Neural crest cell (in vitro differentiated cells): Measurements from ENCODE around the gene PGM1. TPM values are rescaled to one million over a fixed set of nuclear protein-coding genes. Genes with fewer than 3 reads are reported as not detected.

Source experiments
- DNase-seq: peaks from one replicate; pipeline ENCODE4 v3.0.0; 2021; ENCODE audit warnings: low read depth, mixed read lengths, low spot score
- H3K27ac Mint-ChIP-seq: one replicate; pipeline ENCODE4 v1.8.0; 2021; ENCODE audit warnings: mild to moderate bottlenecking, mixed read lengths; ENCODE audit not compliant: unreplicated experiment
- H3K27me3 Mint-ChIP-seq: 2 replicates; pipeline ENCODE4 v1.8.0; 2021; ENCODE audit warnings: low read depth, mild to moderate bottlenecking, mixed read lengths
- H3K36me3 Mint-ChIP-seq: 2 replicates; pipeline ENCODE4 v1.8.0; 2021; ENCODE audit warnings: low read depth, mild to moderate bottlenecking, mixed read lengths
- H3K4me1 Mint-ChIP-seq: 2 replicates; pipeline ENCODE4 v1.8.0; 2021; ENCODE audit warnings: mixed read lengths
- H3K4me3 Mint-ChIP-seq: one replicate; pipeline ENCODE4 v1.8.0; 2021; ENCODE audit warnings: mild to moderate bottlenecking, mixed read lengths
- H3K9me3 Mint-ChIP-seq: 2 replicates; pipeline ENCODE4 v1.8.0; 2021; ENCODE audit warnings: mixed read lengths
- total RNA-seq: library from RNA; stranded (reverse); gene quantifications from 2 replicates; pipeline ENCODE4 v1.2.1, GENCODE V29; 2021
- TF ChIP-seq, protein P1 (sequence below): fragments of 200-600 bp; sonication (generic); conservative IDR thresholded peaks from 2 replicates; pipeline ENCODE4 v1.5.0; 2021; ENCODE audit warnings: antibody characterized with exemption, mild to moderate bottlenecking

The PGM1 gene
- total RNA-seq, 1 donor from 2014 or later, result 35.3 TPM

DNA sequence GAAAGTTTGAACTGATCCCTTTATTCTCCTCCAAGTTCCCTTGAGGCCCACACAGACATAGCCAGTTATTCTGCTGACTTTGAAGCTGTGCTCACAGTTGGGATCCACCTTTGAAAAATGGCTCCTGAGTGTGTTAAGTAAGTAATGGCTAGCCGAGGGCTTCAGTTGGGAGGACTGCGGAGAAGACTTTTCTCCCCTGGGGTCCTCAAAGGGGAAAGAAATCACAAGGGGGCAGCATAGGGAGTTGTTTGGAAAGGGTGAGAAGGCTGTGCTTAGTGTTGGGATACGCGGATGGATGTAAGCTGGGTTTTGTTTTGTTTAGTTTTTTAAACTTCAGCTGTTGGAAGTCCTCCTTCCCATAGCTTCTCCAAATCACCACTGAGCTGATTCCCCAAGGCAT lies 8.3 kb downstream of the PGM1 start:
- no peak for DNase-seq
- peaks cover 5% of the 10 kb centered on the region for H3K4me1 Mint-ChIP-seq
- no peaks in the 10 kb centered on the region for H3K27me3 Mint-ChIP-seq
- no peak overlapping the region for H3K4me3 Mint-ChIP-seq
- no peak overlapping the region for H3K27ac Mint-ChIP-seq
- H3K36me3 Mint-ChIP-seq, result no peaks in the 10 kb centered on the region
- TF ChIP-seq, protein P1, sequence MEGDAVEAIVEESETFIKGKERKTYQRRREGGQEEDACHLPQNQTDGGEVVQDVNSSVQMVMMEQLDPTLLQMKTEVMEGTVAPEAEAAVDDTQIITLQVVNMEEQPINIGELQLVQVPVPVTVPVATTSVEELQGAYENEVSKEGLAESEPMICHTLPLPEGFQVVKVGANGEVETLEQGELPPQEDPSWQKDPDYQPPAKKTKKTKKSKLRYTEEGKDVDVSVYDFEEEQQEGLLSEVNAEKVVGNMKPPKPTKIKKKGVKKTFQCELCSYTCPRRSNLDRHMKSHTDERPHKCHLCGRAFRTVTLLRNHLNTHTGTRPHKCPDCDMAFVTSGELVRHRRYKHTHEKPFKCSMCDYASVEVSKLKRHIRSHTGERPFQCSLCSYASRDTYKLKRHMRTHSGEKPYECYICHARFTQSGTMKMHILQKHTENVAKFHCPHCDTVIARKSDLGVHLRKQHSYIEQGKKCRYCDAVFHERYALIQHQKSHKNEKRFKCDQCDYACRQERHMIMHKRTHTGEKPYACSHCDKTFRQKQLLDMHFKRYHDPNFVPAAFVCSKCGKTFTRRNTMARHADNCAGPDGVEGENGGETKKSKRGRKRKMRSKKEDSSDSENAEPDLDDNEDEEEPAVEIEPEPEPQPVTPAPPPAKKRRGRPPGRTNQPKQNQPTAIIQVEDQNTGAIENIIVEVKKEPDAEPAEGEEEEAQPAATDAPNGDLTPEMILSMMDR, result no peak
- no peaks in the 10 kb centered on the region for H3K9me3 Mint-ChIP-seq

DNA sequence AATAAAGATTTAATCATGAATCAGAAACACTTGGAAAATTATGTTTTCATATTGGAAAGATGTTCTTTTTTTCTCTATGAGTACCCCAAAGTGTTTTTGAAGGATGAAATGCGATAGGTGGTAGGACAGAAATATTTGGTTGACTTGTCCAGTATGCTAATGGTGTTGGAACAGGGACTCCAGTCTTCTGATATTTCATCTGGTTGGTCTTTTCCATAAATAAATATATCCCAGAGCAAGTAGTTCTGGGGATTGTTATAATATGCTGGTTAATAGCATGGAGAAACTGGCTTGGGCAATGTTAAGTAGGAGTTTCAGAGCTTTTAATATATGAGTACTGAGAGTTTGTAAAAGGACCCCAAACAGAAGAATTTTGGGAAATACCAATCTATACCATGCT lies 8.7 kb downstream of the PGM1 start:
- peaks cover 5% of the 10 kb centered on the region for H3K4me1 Mint-ChIP-seq
- TF ChIP-seq, protein P1, result no peak
- no peak overlapping the region for H3K4me3 Mint-ChIP-seq

DNA sequence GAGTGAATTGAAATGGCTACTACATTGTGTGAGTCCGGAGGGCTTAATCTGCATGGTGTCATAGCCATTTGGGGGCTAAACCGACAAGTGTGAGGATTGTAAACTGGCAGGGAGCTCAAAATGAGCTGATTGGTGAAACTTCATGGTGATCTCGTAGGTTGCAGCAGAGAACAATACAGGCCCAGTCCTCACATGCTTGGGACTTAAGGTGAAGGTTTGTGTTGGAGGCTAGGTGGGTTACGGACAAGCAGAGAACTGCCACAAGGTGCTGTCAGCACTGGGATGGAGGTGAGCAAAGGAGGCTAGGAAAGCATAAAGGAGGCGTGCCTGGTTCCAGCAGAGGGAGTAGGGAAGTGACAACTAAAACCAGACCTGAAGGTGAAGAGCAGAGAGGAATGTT lies 9.4 kb downstream of the PGM1 start:
- no peaks in the 10 kb centered on the region for H3K27me3 Mint-ChIP-seq
- DNase-seq, result no peak
- H3K4me3 Mint-ChIP-seq, result no peak overlapping the region
- H3K27ac Mint-ChIP-seq, result no peak overlapping the region
- no peaks in the 10 kb centered on the region for H3K9me3 Mint-ChIP-seq
- peaks cover 5% of the 10 kb centered on the region for H3K4me1 Mint-ChIP-seq
- no peaks in the 10 kb centered on the region for H3K36me3 Mint-ChIP-seq
- TF ChIP-seq, protein P1, result no peak

More for the DNA sequence above, 8.7 kb downstream of the PGM1 start:
- H3K9me3 Mint-ChIP-seq, result no peaks in the 10 kb centered on the region
- H3K27me3 Mint-ChIP-seq, result no peaks in the 10 kb centered on the region
- no peak overlapping the region for H3K27ac Mint-ChIP-seq
- DNase-seq, result no peak
- H3K36me3 Mint-ChIP-seq, result no peaks in the 10 kb centered on the region

DNA sequence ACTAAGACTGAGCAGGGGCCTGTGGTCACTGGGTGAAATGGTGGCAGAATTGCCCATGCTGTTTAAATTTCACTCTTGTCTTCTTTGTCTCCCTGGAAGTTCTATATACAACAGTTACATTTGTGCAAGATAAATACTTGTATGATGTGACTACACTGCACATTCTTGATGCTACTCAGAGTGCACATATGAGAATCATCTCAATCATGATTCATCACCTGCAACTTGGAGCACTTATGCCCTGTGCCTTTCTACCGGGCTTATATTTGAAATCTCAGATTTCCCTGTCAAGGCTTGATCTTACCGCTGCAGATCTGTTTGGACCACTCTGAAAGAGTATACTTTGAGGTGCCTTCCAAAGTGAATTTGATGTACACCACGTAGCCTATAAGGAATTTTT lies 10.6 kb downstream of the PGM1 start:
- no peaks in the 10 kb centered on the region for H3K36me3 Mint-ChIP-seq

DNA sequence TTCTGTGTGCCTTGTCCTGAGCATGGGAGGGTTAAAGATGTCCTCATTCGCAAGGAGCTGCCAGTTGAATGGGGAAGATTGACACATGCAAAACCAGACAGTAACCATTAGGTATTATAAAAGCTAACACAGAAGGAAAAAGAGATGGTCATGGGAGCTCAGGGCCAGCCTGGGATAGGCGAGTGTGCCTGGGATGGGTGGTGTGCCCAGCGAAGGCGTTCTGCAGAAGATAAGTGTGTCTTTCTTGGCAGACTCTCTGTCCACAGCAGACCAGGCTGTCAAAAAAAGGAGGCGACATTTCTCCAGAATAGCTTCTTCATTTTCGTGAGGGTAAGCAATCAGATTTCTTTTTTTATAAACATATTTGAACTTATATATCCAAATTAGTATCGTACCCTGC lies 14.1 kb downstream of the PGM1 start:
- no peak overlapping the region for H3K4me3 Mint-ChIP-seq
- H3K9me3 Mint-ChIP-seq, result no peaks in the 10 kb centered on the region
- peaks cover 13% of the 10 kb centered on the region for H3K4me1 Mint-ChIP-seq
- TF ChIP-seq, protein P1, result no peak
- no peak for DNase-seq
- no peaks in the 10 kb centered on the region for H3K27me3 Mint-ChIP-seq
- no peak overlapping the region for H3K27ac Mint-ChIP-seq
- no peaks in the 10 kb centered on the region for H3K36me3 Mint-ChIP-seq

More for the DNA sequence above, 10.6 kb downstream of the PGM1 start:
- no peak for DNase-seq
- Mint-ChIP-seq H3K27ac (no peak overlapping the region), H3K4me1 (peaks cover 5% of the 10 kb centered on the region), H3K4me3 (no peak overlapping the region), H3K27me3 (no peaks in the 10 kb centered on the region), H3K9me3 (no peaks in the 10 kb centered on the region)
- TF ChIP-seq, protein P1, result no peak

DNA sequence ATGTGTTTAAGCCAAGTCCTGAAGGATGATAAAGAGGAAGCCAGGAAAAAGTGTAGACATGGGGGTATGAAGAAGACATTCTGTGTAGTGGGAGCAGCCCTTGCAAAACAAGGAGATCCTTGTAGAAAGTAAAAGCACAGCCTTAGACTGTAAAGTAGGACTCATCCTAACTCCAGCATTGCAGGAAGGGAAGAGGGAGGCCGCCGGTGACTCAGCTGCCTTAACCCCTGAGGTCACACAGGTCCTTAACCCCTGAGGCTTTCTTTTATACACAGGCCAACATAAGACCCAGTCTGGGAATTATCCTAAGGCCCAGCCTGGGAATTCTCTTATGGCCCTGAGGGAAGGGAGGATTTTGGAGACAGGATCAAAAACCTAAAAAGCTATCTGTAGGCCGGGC lies 18.0 kb downstream of the PGM1 start:
- no peak for DNase-seq
- Mint-ChIP-seq H3K27me3 (no peaks in the 10 kb centered on the region), H3K9me3 (no peaks in the 10 kb centered on the region), H3K36me3 (no peaks in the 10 kb centered on the region), H3K4me3 (peak overlapping the region; percentile 25), H3K4me1 (peaks cover 27% of the 10 kb centered on the region), H3K27ac (no peak overlapping the region)
- TF ChIP-seq, protein P1, result no peak
